Measurements from ENCODE around the gene TLE4.
"Not testable (repeated sequence)": the region's sequence is repeated elsewhere in the genome, so short reads cannot be mapped to it uniquely, and the experiment has no call there.

Gene TLE4

GRCh38 chr9:79621916-79622575, 50.3 kb downstream of the TLE4 start:
- in situ Hi-C loops (cut with HindIII; ENCODE audit: low pct_ligation_motif_present, low pct_unique_long_range_greater_than_20kb, low sequenced_read_pairs) = no loop called here
- DNase-seq = no peak

GRCh38 chr9:79623799-79624721, 52.3 kb downstream of the TLE4 start:
- DNase-seq = no peak
- in situ Hi-C loops (cut with HindIII; ENCODE audit: low pct_ligation_motif_present, low pct_unique_long_range_greater_than_20kb, low sequenced_read_pairs) = no loop called here

- in situ Hi-C loops (cut with HindIII; ENCODE audit: low pct_ligation_motif_present, low pct_unique_long_range_greater_than_20kb, low sequenced_read_pairs) = no loop called here
- no peak for DNase-seq
Measured at GRCh38 chr9:79629721-79630120, 58.0 kb downstream of the TLE4 start.

GRCh38 chr9:79630521-79631403, 59.0 kb downstream of the TLE4 start:
- no peak for DNase-seq
- in situ Hi-C loops (cut with HindIII; ENCODE audit: low pct_ligation_motif_present, low pct_unique_long_range_greater_than_20kb, low sequenced_read_pairs) = no loop called here

GRCh38 chr9:79632060-79632459, 60.3 kb downstream of the TLE4 start:
- in situ Hi-C loops (cut with HindIII; ENCODE audit: low pct_ligation_motif_present, low pct_unique_long_range_greater_than_20kb, low sequenced_read_pairs) = no loop called here
- DNase-seq = no peak

- in situ Hi-C loops (cut with HindIII; ENCODE audit: low pct_ligation_motif_present, low pct_unique_long_range_greater_than_20kb, low sequenced_read_pairs) = no loop called here
- DNase-seq = no peak
Measured at GRCh38 chr9:79632705-79633104, 60.9 kb downstream of the TLE4 start.

- no peak for DNase-seq
- in situ Hi-C loops (cut with HindIII; ENCODE audit: low pct_ligation_motif_present, low pct_unique_long_range_greater_than_20kb, low sequenced_read_pairs) = no loop called here
Measured at GRCh38 chr9:79633558-79633957, 61.8 kb downstream of the TLE4 start.

- no peak for DNase-seq
Measured at GRCh38 chr9:79637177-79637925, 65.6 kb downstream of the TLE4 start.

GRCh38 chr9:79638806-79639205, 67.0 kb downstream of the TLE4 start:
- DNase-seq = no peak
- in situ Hi-C loops (cut with HindIII; ENCODE audit: low pct_ligation_motif_present, low pct_unique_long_range_greater_than_20kb, low sequenced_read_pairs) = no loop called here

More at GRCh38 chr9:79637177-79637925, 65.6 kb downstream of the TLE4 start:
- in situ Hi-C loops (cut with HindIII; ENCODE audit: low pct_ligation_motif_present, low pct_unique_long_range_greater_than_20kb, low sequenced_read_pairs) = no loop called here

GRCh38 chr9:79639354-79639753, 67.6 kb downstream of the TLE4 start:
- no peak for DNase-seq
- in situ Hi-C loops (cut with HindIII; ENCODE audit: low pct_ligation_motif_present, low pct_unique_long_range_greater_than_20kb, low sequenced_read_pairs) = no loop called here

GRCh38 chr9:79640067-79640466, 68.3 kb downstream of the TLE4 start:
- in situ Hi-C loops (cut with HindIII; ENCODE audit: low pct_ligation_motif_present, low pct_unique_long_range_greater_than_20kb, low sequenced_read_pairs) = not testable (repeated sequence)

GRCh38 chr9:79641070-79641469, 69.3 kb downstream of the TLE4 start:
- in situ Hi-C loops (cut with HindIII; ENCODE audit: low pct_ligation_motif_present, low pct_unique_long_range_greater_than_20kb, low sequenced_read_pairs) = no loop called here
- DNase-seq = no peak

More at GRCh38 chr9:79640067-79640466, 68.3 kb downstream of the TLE4 start:
- not testable (repeated sequence) for DNase-seq

GRCh38 chr9:79642671-79643070, 70.9 kb downstream of the TLE4 start:
- DNase-seq = no peak
- in situ Hi-C loops (cut with HindIII; ENCODE audit: low pct_ligation_motif_present, low pct_unique_long_range_greater_than_20kb, low sequenced_read_pairs) = no loop called here

GRCh38 chr9:79644048-79644447, 72.3 kb downstream of the TLE4 start:
- in situ Hi-C loops (cut with HindIII; ENCODE audit: low pct_ligation_motif_present, low pct_unique_long_range_greater_than_20kb, low sequenced_read_pairs) = no loop called here
- DNase-seq = no peak

- in situ Hi-C loops (cut with HindIII; ENCODE audit: low pct_ligation_motif_present, low pct_unique_long_range_greater_than_20kb, low sequenced_read_pairs) = no loop called here
- no peak for DNase-seq
Measured at GRCh38 chr9:79644601-79645000, 72.8 kb downstream of the TLE4 start.

GRCh38 chr9:79645110-79645509, 73.3 kb downstream of the TLE4 start:
- in situ Hi-C loops (cut with HindIII; ENCODE audit: low pct_ligation_motif_present, low pct_unique_long_range_greater_than_20kb, low sequenced_read_pairs) = no loop called here

GRCh38 chr9:79646096-79646495, 74.3 kb downstream of the TLE4 start:
- in situ Hi-C loops (cut with HindIII; ENCODE audit: low pct_ligation_motif_present, low pct_unique_long_range_greater_than_20kb, low sequenced_read_pairs) = no loop called here
- no peak for DNase-seq

More at GRCh38 chr9:79645110-79645509, 73.3 kb downstream of the TLE4 start:
- DNase-seq = no peak

GRCh38 chr9:79651251-79651795, 79.6 kb downstream of the TLE4 start:
- in situ Hi-C loops (cut with HindIII; ENCODE audit: low pct_ligation_motif_present, low pct_unique_long_range_greater_than_20kb, low sequenced_read_pairs) = no loop called here
- DNase-seq = no peak
